Breast epithelium (tissue), 4 donors: ENCODE measurements around the gene SETD2. TPM values are rescaled to one million over a fixed set of nuclear protein-coding genes. Genes with fewer than 3 reads are reported as not detected.

Experiments used
- DNase-seq, 2 donors: peaks; one replicate each; pipeline ENCODE4 v3.0.0-alpha.2; 2019; ENCODE audit warnings: low spot score in 2 of 2
- H3K27ac ChIP-seq, 2 donors: fragments of 200-600 bp; sonication (generic) in 1 of 2; one replicate each; pipeline ENCODE4 v1.5.1; 2016 to 2019; ENCODE audit warnings: mild to moderate bottlenecking in 1 of 2
- H3K27me3 ChIP-seq, 2 donors: fragments of 200-600 bp; sonication (generic) in 1 of 2; one replicate each; pipeline versions ENCODE4 v1.5.1 to v1.6.0; 2017 to 2019; ENCODE audit warnings: control low read depth in 1 of 2, mild to moderate bottlenecking in 1 of 2
- H3K36me3 ChIP-seq: fragments of 200-600 bp; one replicate; pipeline ENCODE4 v1.5.1; 2019
- H3K4me1 ChIP-seq, 2 donors: fragments of 200-600 bp; sonication (generic); one replicate each; pipeline ENCODE4 v1.5.1; 2016 to 2019; ENCODE audit warnings: control low read depth in 1 of 2
- H3K4me3 ChIP-seq, 3 donors: fragments of 200-600 bp; sonication (generic); 1 replicate in 2 of 3; 2 replicates in 1 of 3; pipeline ENCODE4 v1.5.1; 2016 to 2019; ENCODE audit warnings: mild to moderate bottlenecking in 3 of 3, moderate library complexity in 2 of 3
- H3K9me3 ChIP-seq, 2 donors: fragments of 200-600 bp; sonication (generic) in 1 of 2; one replicate each; pipeline ENCODE4 v1.5.1; 2016 to 2019; ENCODE audit warnings: control low read depth in 1 of 2
- CTCF ChIP-seq, 3 donors: fragments of 450-650 bp; IDR thresholded peaks; one replicate each; pipeline ENCODE4 v1.5.1; 2016 to 2017; ENCODE audit warnings: antibody characterized with exemption in 3 of 3, mild to moderate bottlenecking in 3 of 3, moderate library complexity in 3 of 3
- POLR2A ChIP-seq: fragments of 450-650 bp; IDR thresholded peaks from one replicate; pipeline ENCODE4 v1.6.1; 2016; ENCODE audit warnings: antibody characterized with exemption, mild to moderate bottlenecking, moderate library complexity
- POLR2AphosphoS5 ChIP-seq, 3 donors: sonication (generic); formaldehyde crosslinking; IDR thresholded peaks; one replicate each; pipeline ENCODE4 v1.6.1; 2017; ENCODE audit warnings: antibody characterized with exemption in 3 of 3
- intact Hi-C: fragments of 100-400 bp; cut with DNase I; formaldehyde crosslinking; loops from one replicate; pipeline ENCODE4 v1.15.1; 2023; ENCODE audit warnings: low total_unique reads
- total RNA-seq, 3 donors: library from RNA; depleted of rRNA; stranded (reverse); fragments of >200 nt; gene quantifications; one replicate each; pipeline ENCODE4 v1.1.0, GENCODE V29; 2016

The SETD2 gene
- total RNA-seq, 3 donors from 2014 or later: 59.8 to 87.8 (median 74.4) TPM

GRCh38 chr3:47017504-47018268 is 146.2 kb downstream of the SETD2 start:
- H3K4me3 ChIP-seq: no peak overlapping the region
- no peaks in the 10 kb centered on the region for H3K9me3 ChIP-seq
- H3K4me1 ChIP-seq: no peaks in the 10 kb centered on the region
- TF ChIP-seq POLR2A: no peak
- no peak for TF ChIP-seq CTCF (IDR thresholded peaks at IDR 0.05)
- no peak for TF ChIP-seq POLR2AphosphoS5 (IDR thresholded peaks at IDR 0.05)
- intact Hi-C loops: no loop called here
- no peak for DNase-seq
- no peak overlapping the region for H3K27ac ChIP-seq
- no peaks in the 10 kb centered on the region for H3K27me3 ChIP-seq
- H3K36me3 ChIP-seq: peaks cover 11% of the 10 kb centered on the region

GRCh38 chr3:47016934-47017435 is 146.9 kb downstream of the SETD2 start:
- Histone ChIP-seq H3K9me3 (no peaks in the 10 kb centered on the region), H3K36me3 (peaks cover 11% of the 10 kb centered on the region), H3K27ac (no peak overlapping the region), H3K27me3 (no peaks in the 10 kb centered on the region), H3K4me1 (no peaks in the 10 kb centered on the region), H3K4me3 (no peak overlapping the region)
- no peak for DNase-seq
- intact Hi-C loops: no loop called here
- TF ChIP-seq CTCF (IDR thresholded peaks at IDR 0.05): no peak
- no peak for TF ChIP-seq POLR2AphosphoS5 (IDR thresholded peaks at IDR 0.05)
- no peak for TF ChIP-seq POLR2A

GRCh38 chr3:47016086-47016933 is 147.6 kb downstream of the SETD2 start:
- Histone ChIP-seq H3K9me3 (no peaks in the 10 kb centered on the region), H3K27ac (no peak overlapping the region), H3K36me3 (peaks cover 11% of the 10 kb centered on the region), H3K27me3 (no peaks in the 10 kb centered on the region), H3K4me1 (no peaks in the 10 kb centered on the region), H3K4me3 (no peak overlapping the region)
- DNase-seq: no peak
- TF ChIP-seq POLR2AphosphoS5 (IDR thresholded peaks at IDR 0.05) (no peak), CTCF (IDR thresholded peaks at IDR 0.05) (no peak), POLR2A (no peak)
- intact Hi-C loops: no loop called here

GRCh38 chr3:47015151-47015550 is 148.8 kb downstream of the SETD2 start:
- TF ChIP-seq POLR2AphosphoS5 (IDR thresholded peaks at IDR 0.05): no peak
- Histone ChIP-seq H3K9me3 (no peaks in the 10 kb centered on the region), H3K27me3 (no peaks in the 10 kb centered on the region), H3K4me1 (no peaks in the 10 kb centered on the region), H3K27ac (no peak overlapping the region), H3K36me3 (peaks cover 11% of the 10 kb centered on the region), H3K4me3 (no peak overlapping the region)
- intact Hi-C loops: no loop called here
- no peak for DNase-seq

- Histone ChIP-seq H3K4me1 (no peaks in the 10 kb centered on the region), H3K9me3 (no peaks in the 10 kb centered on the region), H3K4me3 (no peak overlapping the region), H3K27ac (no peak overlapping the region), H3K27me3 (no peaks in the 10 kb centered on the region), H3K36me3 (peaks cover 11% of the 10 kb centered on the region)
- intact Hi-C loops: no loop called here
- DNase-seq: no peak
- no peak for TF ChIP-seq CTCF (IDR thresholded peaks at IDR 0.05)
- no peak for TF ChIP-seq POLR2A
- no peak for TF ChIP-seq POLR2AphosphoS5 (IDR thresholded peaks at IDR 0.05)
These were observed 149.9 kb downstream of the SETD2 start for GRCh38 chr3:47014036-47014435.
